ENCODE measurements around the gene PGAP1.
"Not testable (repeated sequence)": the region's sequence is repeated elsewhere in the genome, so short reads cannot be mapped to it uniquely, and the experiment has no call there.

The PGAP1 gene

GRCh38 chr2:196941398-196942078 lies 15.0 kb upstream of the PGAP1 start:
- no peak for DNase-seq

GRCh38 chr2:196939371-196939770 lies 12.9 kb upstream of the PGAP1 start:
- DNase-seq: no peak

- DNase-seq: no peak
These were observed 8.9 kb upstream of the PGAP1 start for GRCh38 chr2:196935432-196935831.

- DNase-seq: no peak
These were observed 8.2 kb upstream of the PGAP1 start for GRCh38 chr2:196934672-196935071.

- DNase-seq: no peak
These were observed 5.0 kb upstream of the PGAP1 start for GRCh38 chr2:196931555-196931954.

- no peak for DNase-seq
These were observed 1.1 kb upstream of the PGAP1 start for GRCh38 chr2:196927376-196928225.

GRCh38 chr2:196925768-196926561 lies 542 bp downstream of the PGAP1 start:
- DNase-seq: no peak

- DNase-seq: peak in 1 of 2 experiments; percentile 47
These were observed 1.3 kb downstream of the PGAP1 start for GRCh38 chr2:196925051-196925767.

GRCh38 chr2:196924051-196924450 lies 2.5 kb downstream of the PGAP1 start:
- no peak for DNase-seq

GRCh38 chr2:196918927-196919326 lies 7.6 kb downstream of the PGAP1 start:
- no peak for DNase-seq

GRCh38 chr2:196917802-196918201 lies 8.7 kb downstream of the PGAP1 start:
- no peak for DNase-seq

GRCh38 chr2:196915507-196916189 lies 10.9 kb downstream of the PGAP1 start:
- no peak for DNase-seq

- no peak for DNase-seq
These were observed 11.5 kb downstream of the PGAP1 start for GRCh38 chr2:196914867-196915460.

GRCh38 chr2:196913691-196914090 lies 12.8 kb downstream of the PGAP1 start:
- DNase-seq: no peak

- not testable (repeated sequence) for DNase-seq
These were observed 21.1 kb downstream of the PGAP1 start for GRCh38 chr2:196905365-196905764.

- no peak for DNase-seq
These were observed 23.7 kb downstream of the PGAP1 start for GRCh38 chr2:196902828-196903227.

- no peak for DNase-seq
These were observed 25.7 kb downstream of the PGAP1 start for GRCh38 chr2:196900843-196901242.

- DNase-seq: no peak
These were observed 26.5 kb downstream of the PGAP1 start for GRCh38 chr2:196899976-196900375.

- no peak for DNase-seq
These were observed 35.4 kb downstream of the PGAP1 start for GRCh38 chr2:196891136-196891535.

- DNase-seq: no peak
These were observed 39.1 kb downstream of the PGAP1 start for GRCh38 chr2:196887431-196887830.

- peak; percentile 36 to 43 for DNase-seq
These were observed 42.1 kb downstream of the PGAP1 start for GRCh38 chr2:196884368-196884767.

- DNase-seq: no peak
These were observed 50.1 kb downstream of the PGAP1 start for GRCh38 chr2:196876364-196876763.
